NCI-H2196 (cell line): ENCODE measurements around the gene ADH5.
A peak's percentile ranks its signal among the peaks of the same experiment; 100 is the strongest.
"Not testable (repeated sequence)": the region's sequence is repeated elsewhere in the genome, so short reads cannot be mapped to it uniquely, and the experiment has no call there.

Experiments
- DNase-seq: peaks from one replicate; lab custom pipeline; 2025; ENCODE audit not compliant: unreplicated experiment; lab: John Stamatoyannopoulos, UW

The ADH5 gene

DNA sequence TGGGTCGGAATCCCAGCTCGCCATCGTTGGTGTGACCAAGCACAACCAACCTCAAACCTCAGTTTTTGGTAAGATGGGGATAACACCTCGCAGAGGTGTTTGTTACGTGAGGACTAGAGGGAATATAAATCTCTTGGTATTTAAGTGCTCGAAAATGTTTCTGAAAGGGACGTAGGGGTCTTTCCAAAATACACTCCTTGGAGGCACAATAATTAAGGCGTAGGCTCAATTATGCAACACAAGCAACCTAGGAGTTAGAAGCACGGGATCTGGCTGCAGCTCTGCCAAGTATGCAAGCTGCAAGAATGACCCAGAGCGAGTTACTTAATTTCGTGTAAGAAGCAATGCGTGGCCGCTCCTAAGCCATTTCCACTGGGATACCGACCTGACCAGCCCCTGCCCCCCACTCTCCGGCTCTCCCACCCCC, 552 bp downstream of the ADH5 start:
- DNase-seq = no peak

GRCh38 chr4:99084595-99084994, 4.0 kb downstream of the ADH5 start:
- DNase-seq = no peak

DNA sequence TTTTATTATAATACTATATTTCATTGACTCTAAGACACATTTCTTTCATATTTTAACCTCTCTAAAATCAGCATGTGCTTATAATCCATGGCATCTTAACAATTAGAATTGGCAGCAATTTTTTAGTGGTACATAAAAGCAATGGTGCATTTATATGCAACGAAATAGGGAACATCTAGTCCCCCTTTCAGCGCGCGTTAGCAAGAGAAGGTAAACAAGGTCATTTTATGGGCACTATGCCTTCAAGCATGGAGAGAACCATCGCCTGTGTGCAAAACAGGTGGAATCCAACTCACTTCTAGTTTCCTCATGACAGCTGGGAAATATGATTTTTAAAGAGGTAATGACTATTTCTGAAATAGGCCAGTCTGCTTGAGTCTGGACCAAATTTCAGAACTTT, 6.4 kb downstream of the ADH5 start:
- no peak for DNase-seq

GRCh38 chr4:99080869-99081268, 7.7 kb downstream of the ADH5 start:
- DNase-seq = not testable (repeated sequence)

GRCh38 chr4:99079625-99080295, 8.8 kb downstream of the ADH5 start:
- DNase-seq = no peak

DNA sequence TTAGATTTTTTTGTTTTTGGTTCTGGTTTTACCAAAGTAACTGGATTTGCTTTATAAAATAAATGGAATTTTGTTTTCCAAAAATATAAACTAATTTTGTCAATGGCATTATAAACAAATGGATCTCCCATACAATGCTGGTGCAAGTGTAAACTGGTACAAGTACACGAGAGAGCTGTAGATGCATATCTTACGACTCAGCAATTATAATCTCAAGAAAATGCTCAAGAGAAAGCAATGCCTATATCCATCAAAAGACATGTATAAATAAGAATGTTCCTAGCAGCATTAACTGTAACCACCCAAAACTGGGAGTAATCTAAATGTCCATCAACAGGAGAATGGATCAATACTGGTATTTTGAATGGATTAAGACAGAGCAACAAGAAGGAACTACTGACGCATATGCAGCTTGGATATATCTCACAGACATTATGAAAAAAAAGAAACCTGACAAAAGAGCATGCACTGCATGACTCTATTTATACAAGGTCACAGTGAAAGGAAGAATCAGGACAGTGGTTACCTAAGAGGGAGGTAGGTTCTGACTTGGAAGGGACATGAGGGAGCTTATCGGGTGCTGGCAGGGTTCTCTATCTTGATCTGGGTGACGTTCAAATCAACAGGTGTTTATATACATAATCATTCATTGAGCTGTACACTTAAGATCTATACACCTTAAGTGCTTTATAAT, 9.5 kb downstream of the ADH5 start:
- no peak for DNase-seq

DNA sequence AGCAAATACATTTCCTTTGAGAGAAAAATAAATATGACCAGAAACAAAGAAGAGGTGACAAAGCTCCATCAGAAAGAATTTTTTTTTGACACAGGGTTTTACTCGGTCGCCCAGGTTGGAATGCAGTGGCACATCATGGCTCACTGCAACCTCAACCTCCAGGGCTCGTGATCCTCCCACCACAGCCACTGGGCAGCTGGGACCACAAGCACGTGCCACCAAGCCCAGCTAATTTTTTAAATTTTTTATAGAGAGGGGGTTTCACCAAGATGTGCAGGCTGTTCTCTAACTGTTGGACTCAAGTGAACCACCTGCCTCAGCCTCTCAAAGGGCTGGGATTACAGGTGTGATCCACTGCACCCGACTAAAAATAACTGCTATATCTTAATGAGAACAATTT, 10.3 kb downstream of the ADH5 start:
- DNase-seq = no peak

DNA sequence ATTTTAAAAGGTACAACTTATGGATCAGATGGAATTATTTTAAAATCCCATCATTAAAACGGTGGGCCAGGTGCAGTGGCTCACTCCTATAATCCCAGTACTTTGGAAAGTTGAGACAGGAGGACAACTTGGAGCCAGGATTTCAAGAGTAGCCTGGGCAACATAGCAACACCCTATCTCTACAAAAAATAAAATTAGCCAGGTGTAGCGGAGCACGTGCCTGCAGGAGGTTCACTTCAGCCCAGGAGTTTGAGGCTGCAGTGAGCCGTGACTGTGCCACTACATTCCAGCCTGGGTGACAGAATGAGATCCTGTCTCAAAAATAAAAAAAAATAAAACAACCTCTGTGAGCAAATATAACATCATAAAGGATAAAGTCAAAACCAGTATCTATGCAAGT, 11.4 kb downstream of the ADH5 start:
- no peak for DNase-seq

- DNase-seq = no peak
These were observed 12.2 kb downstream of the ADH5 start for GRCh38 chr4:99076292-99076976.

DNA sequence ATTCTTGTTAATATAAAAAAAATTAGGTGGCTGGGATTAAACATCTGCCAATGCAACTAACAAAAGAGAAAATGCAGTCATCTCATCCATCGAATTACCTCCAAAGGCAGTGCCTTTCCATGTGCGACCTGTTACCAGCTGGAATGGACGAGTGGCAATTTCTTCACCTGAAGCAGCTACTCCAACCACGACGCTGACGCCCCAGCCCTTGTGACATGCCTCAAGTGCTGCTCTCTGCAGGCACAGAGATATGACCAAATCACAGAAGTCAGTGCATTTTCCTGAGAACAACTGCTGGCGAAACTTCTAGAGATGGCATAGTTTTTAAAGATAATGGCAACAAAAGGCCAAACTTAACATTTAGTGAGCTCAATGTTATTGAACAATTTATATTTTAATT, 13.8 kb downstream of the ADH5 start:
- no peak for DNase-seq

DNA sequence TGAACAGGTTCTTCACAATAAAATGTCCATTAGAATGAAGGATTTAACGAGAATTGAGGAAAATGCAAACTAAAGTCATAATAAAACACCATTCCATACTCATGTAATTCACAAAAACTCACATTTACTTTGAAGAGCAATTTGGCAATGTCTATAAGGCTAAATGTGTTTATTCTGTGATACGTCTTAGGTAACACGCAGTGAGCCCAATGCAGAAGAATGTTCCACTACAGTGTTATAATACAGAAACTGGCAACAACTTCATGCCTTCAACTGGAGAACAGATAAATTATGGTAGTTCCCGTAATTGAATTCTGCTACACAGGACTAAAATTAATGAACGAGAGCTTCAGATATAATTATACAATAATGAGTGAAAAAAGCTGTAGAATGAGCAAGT, 17.4 kb downstream of the ADH5 start:
- no peak for DNase-seq

- no peak for DNase-seq
These were observed 21.0 kb downstream of the ADH5 start for GRCh38 chr4:99067617-99068016.

DNA sequence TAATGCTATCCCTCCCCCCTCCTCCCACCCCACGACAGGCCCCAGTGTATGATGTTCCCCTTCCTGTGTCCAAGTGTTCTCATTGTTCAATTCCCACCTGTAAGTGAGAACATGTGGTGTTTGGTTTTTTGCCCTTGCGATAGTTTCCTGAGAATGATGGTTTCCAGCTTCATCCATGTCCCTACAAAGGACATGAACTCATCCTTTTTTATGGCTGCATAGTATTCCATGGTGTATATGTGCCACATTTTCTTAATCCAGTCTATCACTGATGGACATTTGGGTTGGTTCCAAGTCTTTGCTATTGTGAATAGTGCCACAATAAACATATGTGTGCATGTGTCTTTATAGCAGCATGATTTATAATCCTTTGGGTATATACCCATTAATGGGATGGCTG, 23.1 kb downstream of the ADH5 start:
- DNase-seq = not testable (repeated sequence)

DNA sequence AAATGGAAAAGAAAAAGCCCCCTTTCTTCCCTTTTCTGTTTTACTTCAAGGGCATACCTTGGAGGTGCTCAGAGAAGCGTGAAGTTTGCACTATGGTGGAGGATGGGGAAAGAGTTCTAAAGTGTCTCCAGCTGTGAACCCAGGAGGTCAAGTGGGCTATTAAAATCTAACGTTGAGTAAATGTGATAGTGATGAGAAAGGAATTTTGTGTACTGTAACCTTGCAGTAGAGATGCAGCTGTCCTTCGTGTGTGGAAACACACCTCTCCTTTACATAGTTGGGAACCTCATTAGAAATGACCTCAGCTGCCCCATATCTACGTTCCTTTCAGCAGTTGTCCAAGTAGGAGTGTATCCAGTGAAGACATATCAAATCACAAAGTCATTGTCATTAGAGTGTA, 26.5 kb downstream of the ADH5 start:
- peak; percentile 11 for DNase-seq

DNA sequence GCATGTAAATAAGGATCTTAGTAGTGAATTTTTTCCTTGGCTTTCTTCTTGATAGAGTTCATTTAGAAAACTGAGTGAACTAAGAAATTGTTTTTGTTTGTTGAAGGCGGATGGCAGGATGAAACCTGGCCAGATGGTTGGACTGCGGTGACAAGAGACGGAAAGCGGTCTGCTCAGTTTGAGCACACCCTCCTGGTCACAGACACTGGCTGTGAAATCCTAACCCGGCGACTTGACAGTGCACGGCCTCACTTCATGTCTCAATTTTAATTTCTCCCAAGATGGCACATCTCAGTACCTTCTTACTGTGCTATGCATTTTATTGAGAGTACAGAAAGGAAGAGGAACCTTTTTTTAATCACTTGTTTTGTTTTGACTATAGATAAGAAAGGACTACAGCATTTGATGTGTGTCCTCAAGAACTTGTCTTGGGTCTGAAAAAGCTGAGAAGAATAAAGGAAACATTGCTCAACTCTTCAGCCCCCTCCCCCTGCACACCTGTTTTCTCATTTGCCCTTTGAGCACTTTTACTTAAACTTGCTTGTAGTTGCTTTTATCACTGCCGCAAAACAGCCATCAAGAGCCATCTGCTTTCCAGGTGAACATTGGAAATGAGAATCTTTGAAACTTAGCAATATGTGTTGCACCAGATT, 27.4 kb downstream of the ADH5 start:
- DNase-seq = no peak

DNA sequence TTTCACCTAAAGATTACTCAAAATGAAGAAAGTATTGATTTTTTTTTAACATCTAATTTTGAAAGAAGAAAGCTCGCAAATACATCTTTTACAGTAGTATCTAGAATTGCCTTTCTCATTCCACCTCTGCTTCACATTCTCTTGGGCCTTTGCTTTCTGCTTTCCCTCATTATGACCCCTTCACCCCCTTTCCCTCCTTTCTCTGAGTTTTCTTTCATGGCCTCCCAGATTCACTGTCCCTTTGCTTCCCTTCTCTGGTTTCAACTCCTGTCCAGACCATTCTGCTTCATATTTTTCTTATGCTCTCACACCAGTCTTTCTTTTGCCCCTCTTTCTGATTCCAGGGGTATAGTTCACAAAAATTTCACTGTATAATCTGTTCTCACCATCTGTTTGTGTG, 29.0 kb downstream of the ADH5 start:
- DNase-seq = no peak

- no peak for DNase-seq
These were observed 30.4 kb downstream of the ADH5 start for GRCh38 chr4:99058228-99058627.

- DNase-seq = no peak
These were observed 34.1 kb downstream of the ADH5 start for GRCh38 chr4:99054428-99054994.

- DNase-seq = no peak
These were observed 35.7 kb downstream of the ADH5 start for GRCh38 chr4:99052902-99053301.

GRCh38 chr4:99047710-99048109, 40.9 kb downstream of the ADH5 start:
- no peak for DNase-seq

DNA sequence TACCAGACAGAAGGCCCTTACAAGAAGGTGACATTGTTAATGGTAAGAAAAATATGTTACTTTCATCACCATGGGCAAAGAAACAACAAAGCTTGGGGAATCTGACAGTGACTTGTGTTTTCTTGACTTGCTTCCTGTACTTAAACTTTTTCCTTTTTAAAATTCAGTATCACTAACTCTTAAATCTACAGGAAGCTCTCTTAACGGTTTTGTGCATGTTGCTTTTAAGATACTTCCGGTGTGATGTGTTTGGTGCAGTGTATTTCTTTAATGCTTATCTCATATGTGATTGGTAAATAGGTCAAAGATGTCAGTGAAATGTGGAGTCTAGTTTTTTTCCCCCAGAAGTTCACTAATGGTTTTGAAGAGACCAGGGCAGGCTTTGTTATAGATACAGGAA, 45.2 kb downstream of the ADH5 start:
- no peak for DNase-seq
